Tibial nerve (tissue), 4 donors: ENCODE data around the gene CREM. TPM values are rescaled to one million over a fixed set of nuclear protein-coding genes. Genes with fewer than 3 reads are reported as not detected.
A peak's percentile ranks its signal among the peaks of the same experiment; 100 is the strongest.

Experiments used
- DNase-seq, 2 donors: peaks; one replicate each; pipeline ENCODE4 v3.0.0-alpha.2; 2019; ENCODE audit warnings: low spot score in 2 of 2
- H3K27ac ChIP-seq, 4 donors: fragments of 200-600 bp; sonication (generic) in 3 of 4; one replicate each; pipeline ENCODE4 v1.5.1; 2017 to 2019; ENCODE audit warnings: mild to moderate bottlenecking in 1 of 4
- H3K27me3 ChIP-seq, 2 donors: fragments of 200-600 bp; sonication (generic) in 1 of 2; one replicate each; pipeline versions ENCODE4 v1.5.1 to v1.6.0; 2017 to 2019
- H3K36me3 ChIP-seq, 3 donors: fragments of 200-600 bp; sonication (generic); one replicate each; pipeline ENCODE4 v1.5.1; 2018 to 2019
- H3K4me1 ChIP-seq, 4 donors: fragments of 200-600 bp; sonication (generic) in 3 of 4; one replicate each; pipeline ENCODE4 v1.5.1; 2017 to 2019
- H3K4me3 ChIP-seq, 4 donors: fragments of 200-600 bp; sonication (generic) in 3 of 4; one replicate each; pipeline ENCODE4 v1.5.1; 2017 to 2019; ENCODE audit warnings: mild to moderate bottlenecking in 1 of 4, moderate library complexity in 1 of 4
- H3K9me3 ChIP-seq, 4 donors: fragments of 200-600 bp; sonication (generic) in 3 of 4; one replicate each; pipeline ENCODE4 v1.5.1; 2017 to 2019
- EP300 ChIP-seq, 2 donors: sonication (generic); formaldehyde crosslinking; IDR thresholded peaks; one replicate each; pipeline ENCODE4 v1.6.1; 2017; ENCODE audit warnings: antibody characterized with exemption in 2 of 2, mild to moderate bottlenecking in 1 of 2
- POLR2A ChIP-seq, 2 donors: fragments of 450-650 bp; IDR thresholded peaks; one replicate each; pipeline ENCODE4 v1.6.1; 2017; ENCODE audit warnings: antibody characterized with exemption in 2 of 2, mild to moderate bottlenecking in 2 of 2, moderate library complexity in 2 of 2
- WGBS, 2 donors: methylation state at CpG; one replicate each; pipeline ENCODE4 v1.1.5; 2018; 5-methylcytosine and 5-hydroxymethylcytosine counted together
- total RNA-seq, 4 donors: library from RNA; depleted of rRNA; stranded (reverse); fragments of >200 nt; gene quantifications; one replicate each; pipeline ENCODE4 v1.1.0, GENCODE V29; 2016
- TF ChIP-seq, protein P1 (sequence below), 5 experiments: fragments of 200-600 bp in 3 of 5; fragments of 450-650 bp in 2 of 5; sonication (generic) in 3 of 5; IDR thresholded peaks; one replicate each; pipeline ENCODE4 v1.5.1; 2016 to 2019; ENCODE audit warnings: antibody characterized with exemption in 5 of 5, mild to moderate bottlenecking in 3 of 5, moderate library complexity in 2 of 5

Gene CREM
- total RNA-seq, 4 donors from 2014 or later, result 27.3 to 41.7 (median 36.1) TPM

DNA sequence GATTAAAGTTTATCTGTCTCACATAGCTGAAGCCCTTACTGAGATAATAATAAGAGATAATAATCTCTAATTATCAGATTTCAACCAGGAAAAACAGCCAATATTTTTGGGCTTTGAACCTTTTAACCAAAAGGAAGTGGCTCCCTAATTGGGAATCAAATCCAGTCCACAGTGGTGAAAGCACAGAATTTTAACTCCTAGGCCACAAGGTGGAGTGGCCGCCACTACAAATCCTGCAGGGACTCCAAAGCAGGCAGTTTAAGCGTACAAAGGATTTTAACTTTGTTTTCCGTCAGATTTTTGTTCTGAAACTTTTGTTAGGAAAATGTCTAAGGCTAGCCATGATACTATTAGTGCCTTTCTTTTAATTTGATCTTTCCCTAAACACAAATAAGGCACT, 110.1 kb downstream of the CREM start:
- TF ChIP-seq, protein P1, sequence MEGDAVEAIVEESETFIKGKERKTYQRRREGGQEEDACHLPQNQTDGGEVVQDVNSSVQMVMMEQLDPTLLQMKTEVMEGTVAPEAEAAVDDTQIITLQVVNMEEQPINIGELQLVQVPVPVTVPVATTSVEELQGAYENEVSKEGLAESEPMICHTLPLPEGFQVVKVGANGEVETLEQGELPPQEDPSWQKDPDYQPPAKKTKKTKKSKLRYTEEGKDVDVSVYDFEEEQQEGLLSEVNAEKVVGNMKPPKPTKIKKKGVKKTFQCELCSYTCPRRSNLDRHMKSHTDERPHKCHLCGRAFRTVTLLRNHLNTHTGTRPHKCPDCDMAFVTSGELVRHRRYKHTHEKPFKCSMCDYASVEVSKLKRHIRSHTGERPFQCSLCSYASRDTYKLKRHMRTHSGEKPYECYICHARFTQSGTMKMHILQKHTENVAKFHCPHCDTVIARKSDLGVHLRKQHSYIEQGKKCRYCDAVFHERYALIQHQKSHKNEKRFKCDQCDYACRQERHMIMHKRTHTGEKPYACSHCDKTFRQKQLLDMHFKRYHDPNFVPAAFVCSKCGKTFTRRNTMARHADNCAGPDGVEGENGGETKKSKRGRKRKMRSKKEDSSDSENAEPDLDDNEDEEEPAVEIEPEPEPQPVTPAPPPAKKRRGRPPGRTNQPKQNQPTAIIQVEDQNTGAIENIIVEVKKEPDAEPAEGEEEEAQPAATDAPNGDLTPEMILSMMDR (IDR thresholded peaks at IDR 0.05), result peak in 1 of 5 experiments; percentile 11
- TF ChIP-seq EP300 (IDR thresholded peaks at IDR 0.05), result no peak
- 55 to 70% methylated on average over 3 of the region's 3 CpGs for WGBS, 2 donors
- H3K36me3 ChIP-seq, result no peaks in the 10 kb centered on the region
- no peaks in the 10 kb centered on the region for H3K27me3 ChIP-seq
- no peak for DNase-seq
- no peaks in the 10 kb centered on the region for H3K4me1 ChIP-seq
- no peak overlapping the region for H3K4me3 ChIP-seq
- no peaks in the 10 kb centered on the region for H3K9me3 ChIP-seq
- H3K27ac ChIP-seq, result no peak overlapping the region

DNA sequence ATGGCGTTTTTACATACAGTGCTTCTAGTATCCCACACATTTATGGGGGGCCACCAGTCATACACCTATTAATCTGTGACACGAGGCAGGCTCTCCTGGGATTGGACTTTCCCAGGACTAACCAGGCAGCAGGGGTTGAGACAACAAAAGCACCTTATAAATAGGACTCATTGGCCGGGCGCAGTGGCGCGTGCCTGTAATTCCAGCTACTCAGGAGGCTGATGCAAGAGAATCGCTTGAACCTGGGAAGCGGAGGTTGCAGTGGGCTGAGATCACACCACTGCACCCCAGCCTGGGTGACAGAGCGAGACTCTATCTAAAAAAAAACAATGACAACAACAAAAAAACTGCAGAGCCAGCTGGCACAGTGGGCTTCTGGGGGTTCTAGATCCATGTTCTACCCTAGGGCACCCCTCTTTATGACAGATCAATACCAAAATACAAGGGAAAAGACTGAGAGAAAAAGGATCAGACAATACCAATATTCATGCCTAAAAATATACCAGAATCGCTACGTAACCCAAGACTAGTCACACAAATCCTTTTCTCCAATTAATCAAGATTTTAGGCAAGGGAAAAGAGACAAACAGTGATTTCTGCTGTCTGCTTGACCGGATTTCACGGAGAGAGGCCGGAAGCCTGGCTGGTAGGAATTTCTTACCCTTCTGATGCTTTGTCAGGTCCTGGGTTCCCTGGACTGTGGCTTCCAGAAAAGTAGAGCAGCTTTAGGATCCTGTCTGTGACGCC, 111.3 kb downstream of the CREM start:
- TF ChIP-seq, protein P1 (IDR thresholded peaks at IDR 0.05), result no peak
- TF ChIP-seq POLR2A (IDR thresholded peaks at IDR 0.05), result no peak
- no peak for TF ChIP-seq EP300 (IDR thresholded peaks at IDR 0.05)
- Histone ChIP-seq H3K4me1 (no peaks in the 10 kb centered on the region), H3K36me3 (no peaks in the 10 kb centered on the region), H3K27ac (no peak overlapping the region), H3K4me3 (no peak overlapping the region), H3K9me3 (no peaks in the 10 kb centered on the region), H3K27me3 (no peaks in the 10 kb centered on the region)
- WGBS, 2 donors, result 85 to 87% methylated on average over 15 of the region's 15 CpGs
- no peak for DNase-seq

DNA sequence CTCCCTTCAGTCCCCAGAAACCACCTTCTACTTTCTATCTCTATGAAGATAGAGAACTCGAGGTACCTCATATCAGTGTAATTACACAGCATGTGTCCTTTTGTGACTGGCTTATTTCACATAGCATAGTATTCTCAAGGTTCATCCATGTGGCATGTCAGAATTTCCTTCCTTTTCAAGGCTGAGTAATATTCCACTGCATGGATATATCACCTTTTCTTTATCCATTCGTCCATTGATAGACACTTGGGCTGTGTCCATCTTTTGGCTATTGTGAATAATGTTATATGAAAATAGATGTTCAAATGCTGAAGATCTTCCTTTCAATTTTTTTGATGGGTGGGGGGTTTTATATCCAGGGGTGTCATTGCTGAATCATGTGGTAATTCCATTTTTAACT, 117.9 kb downstream of the CREM start:
- no peak for DNase-seq
- no peaks in the 10 kb centered on the region for H3K36me3 ChIP-seq
- WGBS, 2 donors, result 87 to 96% methylated on average over 2 of the region's 2 CpGs
- no peak overlapping the region for H3K4me3 ChIP-seq
- H3K27me3 ChIP-seq, result no peaks in the 10 kb centered on the region
- H3K9me3 ChIP-seq, result no peaks in the 10 kb centered on the region
- H3K4me1 ChIP-seq, result no peaks in the 10 kb centered on the region
- TF ChIP-seq, protein P1 (IDR thresholded peaks at IDR 0.05), result no peak
- no peak overlapping the region for H3K27ac ChIP-seq

DNA sequence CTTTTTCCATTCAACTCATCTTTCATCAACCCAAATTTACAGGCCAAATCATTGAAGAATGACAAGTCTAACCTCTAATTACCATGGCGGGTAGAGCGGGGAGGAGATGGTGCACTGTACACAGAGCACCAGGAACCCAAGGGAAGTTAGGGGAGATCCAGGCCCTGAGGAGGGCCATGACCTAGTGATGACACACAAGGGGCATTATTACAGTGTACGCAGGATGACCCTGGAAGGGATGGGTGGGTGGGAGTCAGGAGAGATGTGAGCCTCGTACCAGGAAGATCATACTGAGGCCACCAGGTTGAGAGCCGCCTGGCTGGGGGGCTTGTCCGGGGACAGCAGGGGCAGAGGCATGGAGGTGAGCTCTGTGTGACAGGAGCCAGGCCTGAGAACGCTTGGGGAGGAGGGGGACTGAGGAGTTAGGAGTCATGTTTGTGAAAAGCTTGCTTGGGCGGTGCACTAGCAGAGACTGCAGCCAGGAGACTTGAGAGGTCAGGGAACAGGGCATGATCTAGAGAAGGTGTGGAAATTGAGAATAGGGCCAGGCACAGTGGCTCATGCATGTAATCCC, 120.2 kb downstream of the CREM start:
- Histone ChIP-seq H3K27ac (no peak overlapping the region), H3K4me3 (no peak overlapping the region), H3K4me1 (no peaks in the 10 kb centered on the region), H3K36me3 (no peaks in the 10 kb centered on the region), H3K27me3 (no peaks in the 10 kb centered on the region), H3K9me3 (no peaks in the 10 kb centered on the region)
- TF ChIP-seq EP300 (IDR thresholded peaks at IDR 0.05) (no peak), POLR2A (IDR thresholded peaks at IDR 0.05) (no peak)
- TF ChIP-seq, protein P1 (IDR thresholded peaks at IDR 0.05), result no peak
- WGBS, 2 donors, result 79 to 84% methylated on average over 8 of the region's 8 CpGs
- no peak for DNase-seq

DNA sequence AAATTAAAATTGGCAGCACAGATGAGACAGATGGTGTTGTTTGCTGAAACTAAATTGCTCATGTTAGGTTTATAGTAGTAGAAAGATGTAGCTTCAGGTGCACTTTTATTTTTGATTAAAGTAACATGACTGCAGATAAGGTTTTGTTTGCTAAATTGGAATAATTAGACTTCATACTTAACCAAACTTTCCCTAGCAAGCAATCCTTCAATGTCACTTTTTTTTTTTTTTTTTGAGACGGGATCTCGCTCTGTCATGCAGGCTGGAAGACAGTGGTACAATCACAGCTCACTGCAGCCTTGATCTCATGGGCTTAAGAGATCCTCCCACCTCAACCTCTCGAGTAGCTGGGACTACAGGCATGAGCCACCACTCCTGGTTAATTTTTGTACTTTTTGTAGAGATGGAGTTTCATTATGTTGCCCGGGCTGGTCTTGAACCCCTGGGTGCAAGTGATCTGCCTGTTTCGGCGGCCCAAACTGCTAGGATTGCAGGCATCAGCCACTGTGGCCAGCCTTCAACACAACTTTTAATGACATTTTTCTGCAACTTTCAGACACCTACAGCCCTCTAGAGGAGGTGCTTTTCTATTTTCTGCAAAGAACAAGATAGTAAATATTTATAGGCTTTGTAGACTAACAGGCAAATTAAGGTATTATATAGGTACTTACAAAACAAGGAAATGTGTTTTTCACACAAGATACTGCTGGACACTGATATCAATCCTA, 124.9 kb downstream of the CREM start:
- no peak for DNase-seq
- WGBS, 2 donors, result 81 to 87% methylated on average over 6 of the region's 6 CpGs
- no peak overlapping the region for H3K27ac ChIP-seq
- no peaks in the 10 kb centered on the region for H3K27me3 ChIP-seq
- TF ChIP-seq POLR2A (IDR thresholded peaks at IDR 0.05), result no peak
- no peak for TF ChIP-seq EP300 (IDR thresholded peaks at IDR 0.05)
- TF ChIP-seq, protein P1 (IDR thresholded peaks at IDR 0.05), result no peak
- H3K4me1 ChIP-seq, result no peaks in the 10 kb centered on the region
- no peaks in the 10 kb centered on the region for H3K9me3 ChIP-seq
- H3K36me3 ChIP-seq, result no peaks in the 10 kb centered on the region
- H3K4me3 ChIP-seq, result no peak overlapping the region
